A673 (cell line): ENCODE results near the gene UNC13C. TPM values are rescaled to one million over a fixed set of nuclear protein-coding genes. Genes with fewer than 3 reads are reported as not detected.

Experiments used
- BruUV-seq: library from RNA; stranded (reverse); fragments of 400-500 nt; replicated peaks from 2 replicates; lab custom pipeline; 2021; lab: Mats Ljungman, UMichigan
- CTCF ChIA-PET: fragments of 300-600 bp; sonication (Branson Sonifier 250); formaldehyde crosslinking; loops from one replicate; lab custom pipeline; 2022; ENCODE audit warnings: antibody characterized with exemption; lab: Charles Lee
- POLR2A ChIA-PET: fragments of 300-600 bp; sonication (Branson Sonifier 250); formaldehyde crosslinking; loops from one replicate; lab custom pipeline; 2022; ENCODE audit warnings: antibody characterized with exemption; ENCODE audit not compliant: low non-redundant PET; lab: Charles Lee
- DNase-seq: peaks from one replicate; pipeline ENCODE4 v3.0.0-alpha.2; 2015; ENCODE audit warnings: low spot score
- H3K27ac ChIP-seq: fragments of 200-600 bp; sonication (generic); 2 replicates; pipeline ENCODE4 v1.5.1; 2016; ENCODE audit warnings: mixed run types, low read depth, mild to moderate bottlenecking, mixed read lengths, antibody characterized with exemption, low read length; ENCODE audit not compliant: poor library complexity, severe bottlenecking
- H3K27me3 ChIP-seq: fragments of 200-600 bp; sonication (generic); replicated peaks from 2 replicates; pipeline ENCODE4 v1.6.1; 2017; ENCODE audit warnings: mixed run types, low read depth, mild to moderate bottlenecking, mixed read lengths, antibody characterized with exemption, low read length; ENCODE audit not compliant: insufficient read depth, poor library complexity
- H3K36me3 ChIP-seq: fragments of 200-600 bp; sonication (generic); 2 replicates; pipeline ENCODE4 v1.6.1; 2016; ENCODE audit warnings: mixed run types, mild to moderate bottlenecking, mixed read lengths, antibody characterized with exemption, low read length; ENCODE audit not compliant: insufficient read depth, poor library complexity, severe bottlenecking
- H3K4me1 ChIP-seq: fragments of 200-600 bp; sonication (generic); 2 replicates; pipeline ENCODE4 v1.6.1; 2017; ENCODE audit warnings: mixed run types, mild to moderate bottlenecking, mixed read lengths, antibody characterized with exemption, low read length; ENCODE audit not compliant: insufficient read depth, poor library complexity, severe bottlenecking
- H3K4me3 ChIP-seq: fragments of 200-600 bp; sonication (generic); 2 replicates; pipeline ENCODE4 v1.5.1; 2016; ENCODE audit warnings: low read depth, mixed run types, mild to moderate bottlenecking, mixed read lengths, low read length; ENCODE audit not compliant: poor library complexity, severe bottlenecking
- H3K9me3 ChIP-seq: fragments of 200-600 bp; sonication (generic); 2 replicates; pipeline ENCODE4 v1.6.1; 2016; ENCODE audit warnings: mixed run types, low read depth, mild to moderate bottlenecking, mixed read lengths, antibody characterized with exemption, low read length; ENCODE audit not compliant: poor library complexity, severe bottlenecking
- CTCF ChIP-seq: fragments of 300-800, 200-600 bp; sonication (generic); conservative IDR thresholded peaks from 2 replicates; pipeline ENCODE4 v1.5.1; 2017; ENCODE audit warnings: low read depth, mild to moderate bottlenecking, antibody characterized with exemption, low read length, moderate library complexity, mixed read lengths
- EZH2 ChIP-seq: fragments of 200-600 bp; sonication (generic); IDR thresholded peaks from 2 replicates; pipeline ENCODE4 v1.6.1; 2017; ENCODE audit warnings: borderline replicate concordance, low read depth, mild to moderate bottlenecking, mixed read lengths, antibody characterized with exemption, low read length; ENCODE audit not compliant: poor library complexity, severe bottlenecking
- intact Hi-C: fragments of 100-400 bp; cut with micrococcal nuclease; formaldehyde crosslinking; loops from one replicate; pipeline ENCODE4 v1.10.0; 2022; ENCODE audit not compliant: unreplicated experiment
- total RNA-seq: library from RNA; stranded (reverse); gene quantifications from 2 replicates; pipeline ENCODE4 v1.2.3, GENCODE V29; 2021

UNC13C gene
- total RNA-seq, 1 experiment from 2014 or later = not detected

GRCh38 chr15:53955396-53955795 lies 22.8 kb upstream of the UNC13C start:
- H3K27ac ChIP-seq = no peak overlapping the region
- POLR2A ChIA-PET = no interaction called here
- TF ChIP-seq EZH2 (no peak), CTCF (no peak)
- intact Hi-C loops = no loop called here
- H3K36me3 ChIP-seq = no peaks in the 10 kb centered on the region
- H3K4me3 ChIP-seq = no peak overlapping the region
- H3K9me3 ChIP-seq = no peaks in the 10 kb centered on the region
- CTCF ChIA-PET = no interaction called here
- no peaks in the 10 kb centered on the region for H3K27me3 ChIP-seq
- no TSS peak for BruUV-seq
- no peak for DNase-seq
- H3K4me1 ChIP-seq = no peaks in the 10 kb centered on the region

GRCh38 chr15:53962646-53963561 lies 15.3 kb upstream of the UNC13C start:
- TF ChIP-seq EZH2 (no peak), CTCF (peak; percentile 59)
- Histone ChIP-seq H3K36me3 (no peaks in the 10 kb centered on the region), H3K9me3 (no peaks in the 10 kb centered on the region), H3K4me1 (no peaks in the 10 kb centered on the region), H3K27ac (no peak overlapping the region), H3K4me3 (no peak overlapping the region), H3K27me3 (no peaks in the 10 kb centered on the region)
- DNase-seq = peak; percentile 17
- intact Hi-C loops = loop anchor here (10.0 kb wide), 1 partner anchor 1142 kb away; no protein-coding TSS in a partner anchor
- no TSS peak for BruUV-seq
- POLR2A ChIA-PET = interaction anchor here (0.7 kb wide), 1 partner anchor 9 kb away, joined by 4 read pairs; no protein-coding TSS in a partner anchor
- CTCF ChIA-PET = interaction anchor here (0.8 kb wide), 1 partner anchor 1146 kb away, joined by 3 read pairs; no protein-coding TSS in a partner anchor

- no peak for DNase-seq
- intact Hi-C loops = loop anchor here (10.0 kb wide), 1 partner anchor 1141 kb away; no protein-coding TSS in a partner anchor
- no TSS peak for BruUV-seq
- Histone ChIP-seq H3K4me3 (no peak overlapping the region), H3K27ac (no peak overlapping the region), H3K27me3 (no peaks in the 10 kb centered on the region), H3K36me3 (no peaks in the 10 kb centered on the region), H3K9me3 (no peaks in the 10 kb centered on the region), H3K4me1 (no peaks in the 10 kb centered on the region)
- TF ChIP-seq CTCF (no peak), EZH2 (no peak)
- ChIA-PET POLR2A (interaction anchor here (0.7 kb wide), 1 partner anchor 50 kb away, joined by 6 read pairs; no protein-coding TSS in a partner anchor), CTCF (interaction anchor here (0.8 kb wide), 1 partner anchor 1145 kb away, joined by 3 read pairs; no protein-coding TSS in a partner anchor)
Measured at GRCh38 chr15:53963801-53964200, 14.4 kb upstream of the UNC13C start.
